Measurements from ENCODE around the gene SNX25. TPM values are rescaled to one million over a fixed set of nuclear protein-coding genes. Genes with fewer than 3 reads are reported as not detected.

Gene SNX25
- total RNA-seq, 4 donors from 2014 or later: 5.5 to 18.9 (median 7.5) TPM

DNA sequence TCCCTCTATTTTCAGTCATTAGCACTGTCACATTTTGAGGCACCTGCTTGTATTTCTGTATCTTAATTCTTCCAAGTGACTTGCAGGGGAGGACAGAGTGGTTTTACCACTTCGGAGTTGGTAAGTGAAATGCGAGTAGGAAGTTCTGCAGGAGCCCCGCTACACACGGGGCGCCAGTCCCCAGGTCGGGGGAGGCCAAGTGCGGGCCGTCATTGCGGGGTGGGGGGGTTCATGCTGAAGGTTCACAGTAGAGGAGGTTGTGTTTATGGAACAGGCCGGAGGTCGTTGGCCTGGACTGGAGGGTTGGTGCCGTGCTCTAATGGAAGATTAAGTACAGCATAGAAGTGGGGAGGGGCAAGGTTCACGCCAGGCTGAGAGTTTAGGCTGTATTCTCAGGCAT is 142.3 kb downstream of the SNX25 start:
- Histone ChIP-seq H3K36me3 (peaks cover 0 to 74% (median 0%) of the 10 kb centered on the region in 3 donors), H3K27me3 (no peaks in the 10 kb centered on the region), H3K9me3 (no peaks in the 10 kb centered on the region), H3K4me3 (no peak overlapping the region), H3K4me1 (no peaks in the 10 kb centered on the region), H3K27ac (no peak overlapping the region)
- DNase-seq: no peak
- 90 to 96% methylated on average over 4 to 7 of the region's 13 CpGs for WGBS, 2 donors
- TF ChIP-seq POLR2A (IDR thresholded peaks at IDR 0.05): no peak
- intact Hi-C loops (cut with DNase I): no loop called here

DNA sequence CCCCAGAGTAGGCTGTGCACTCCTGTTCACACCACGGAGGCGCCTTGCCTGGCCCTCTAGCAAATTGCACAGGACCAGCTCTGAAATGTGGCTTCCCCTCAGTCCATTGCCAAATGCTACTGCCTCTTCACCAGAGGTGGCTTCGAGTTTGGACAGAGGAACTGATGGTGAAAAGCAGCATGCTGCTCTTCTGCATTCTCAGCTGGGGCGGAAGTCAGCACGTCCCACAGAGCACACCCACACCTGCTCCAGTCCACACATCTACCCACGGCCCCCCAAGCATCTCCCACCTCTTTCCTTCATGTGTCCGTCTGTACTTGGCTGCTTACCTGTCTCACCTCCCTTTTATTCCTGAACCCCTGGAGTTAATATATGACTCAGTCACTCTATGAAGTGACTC is 142.8 kb downstream of the SNX25 start:
- no peak overlapping the region for H3K4me3 ChIP-seq
- H3K36me3 ChIP-seq: peaks cover 0 to 69% (median 0%) of the 10 kb centered on the region in 3 donors
- H3K27me3 ChIP-seq: no peaks in the 10 kb centered on the region
- H3K9me3 ChIP-seq: no peaks in the 10 kb centered on the region
- no peak overlapping the region for H3K27ac ChIP-seq
- no peaks in the 10 kb centered on the region for H3K4me1 ChIP-seq
- 86 to 92% methylated on average over 6 of the region's 7 CpGs for WGBS, 2 donors
- no peak for DNase-seq
- TF ChIP-seq, protein P1, sequence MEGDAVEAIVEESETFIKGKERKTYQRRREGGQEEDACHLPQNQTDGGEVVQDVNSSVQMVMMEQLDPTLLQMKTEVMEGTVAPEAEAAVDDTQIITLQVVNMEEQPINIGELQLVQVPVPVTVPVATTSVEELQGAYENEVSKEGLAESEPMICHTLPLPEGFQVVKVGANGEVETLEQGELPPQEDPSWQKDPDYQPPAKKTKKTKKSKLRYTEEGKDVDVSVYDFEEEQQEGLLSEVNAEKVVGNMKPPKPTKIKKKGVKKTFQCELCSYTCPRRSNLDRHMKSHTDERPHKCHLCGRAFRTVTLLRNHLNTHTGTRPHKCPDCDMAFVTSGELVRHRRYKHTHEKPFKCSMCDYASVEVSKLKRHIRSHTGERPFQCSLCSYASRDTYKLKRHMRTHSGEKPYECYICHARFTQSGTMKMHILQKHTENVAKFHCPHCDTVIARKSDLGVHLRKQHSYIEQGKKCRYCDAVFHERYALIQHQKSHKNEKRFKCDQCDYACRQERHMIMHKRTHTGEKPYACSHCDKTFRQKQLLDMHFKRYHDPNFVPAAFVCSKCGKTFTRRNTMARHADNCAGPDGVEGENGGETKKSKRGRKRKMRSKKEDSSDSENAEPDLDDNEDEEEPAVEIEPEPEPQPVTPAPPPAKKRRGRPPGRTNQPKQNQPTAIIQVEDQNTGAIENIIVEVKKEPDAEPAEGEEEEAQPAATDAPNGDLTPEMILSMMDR (IDR thresholded peaks at IDR 0.05): no peak
- TF ChIP-seq POLR2A (IDR thresholded peaks at IDR 0.05): no peak
- intact Hi-C loops (cut with DNase I): no loop called here

DNA sequence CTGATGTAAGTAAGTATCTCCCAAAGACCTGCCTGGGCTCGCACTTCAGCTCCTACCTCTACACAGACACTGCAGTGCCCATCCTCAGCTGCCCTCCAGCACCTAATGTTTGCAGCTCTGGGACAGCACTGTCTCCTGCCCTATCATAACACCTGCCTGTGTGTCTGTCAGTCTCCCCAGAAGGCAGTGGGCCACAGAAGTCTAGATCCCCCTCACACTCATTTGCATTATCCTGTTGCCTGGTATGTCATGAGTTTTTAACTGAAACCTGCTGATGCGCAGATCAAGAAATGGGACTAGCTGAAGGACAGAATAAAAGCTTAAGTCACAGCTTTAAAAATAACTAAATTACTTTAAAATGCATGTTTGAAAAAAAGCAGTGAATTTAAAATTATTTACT is 143.3 kb downstream of the SNX25 start:
- intact Hi-C loops (cut with DNase I): no loop called here
- DNase-seq: no peak
- Histone ChIP-seq H3K4me1 (no peaks in the 10 kb centered on the region), H3K27me3 (no peaks in the 10 kb centered on the region), H3K27ac (no peak overlapping the region), H3K36me3 (peaks cover 0 to 64% (median 0%) of the 10 kb centered on the region in 3 donors), H3K9me3 (no peaks in the 10 kb centered on the region), H3K4me3 (no peak overlapping the region)
- WGBS, 2 donors: 90 to 100% methylated on average over 2 of the region's 2 CpGs
- no peak for TF ChIP-seq POLR2A (IDR thresholded peaks at IDR 0.05)
- TF ChIP-seq, protein P1 (IDR thresholded peaks at IDR 0.05): no peak

DNA sequence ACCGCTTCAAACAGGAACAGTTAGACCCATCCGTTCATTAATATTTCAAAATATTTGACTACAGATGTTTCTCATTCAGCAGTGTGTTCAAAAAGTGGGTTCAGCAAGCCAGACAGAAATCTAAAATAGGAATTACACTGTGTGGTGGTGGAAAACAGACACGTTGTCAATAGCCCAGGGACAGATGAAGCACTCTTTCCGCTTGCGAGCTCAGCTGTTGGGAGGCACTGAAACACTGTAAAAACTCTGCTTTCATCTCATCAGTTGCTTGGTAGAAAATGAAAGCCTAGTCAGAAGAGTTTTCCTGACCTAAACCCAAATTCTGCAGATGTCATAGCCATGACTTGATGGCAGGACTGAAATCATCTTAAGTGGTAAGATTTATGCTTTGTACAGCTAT is 147.8 kb downstream of the SNX25 start:
- Histone ChIP-seq H3K27me3 (no peaks in the 10 kb centered on the region), H3K36me3 (peaks cover 0 to 57% (median 0%) of the 10 kb centered on the region in 3 donors), H3K9me3 (no peaks in the 10 kb centered on the region), H3K4me3 (no peak overlapping the region), H3K27ac (no peak overlapping the region), H3K4me1 (no peaks in the 10 kb centered on the region)
- 85% methylated on average over 5 of the region's 5 CpGs for WGBS, 2 donors
- TF ChIP-seq POLR2A (IDR thresholded peaks at IDR 0.05): no peak
- TF ChIP-seq, protein P1 (IDR thresholded peaks at IDR 0.05): no peak
- intact Hi-C loops (cut with DNase I): no loop called here
- DNase-seq: no peak

DNA sequence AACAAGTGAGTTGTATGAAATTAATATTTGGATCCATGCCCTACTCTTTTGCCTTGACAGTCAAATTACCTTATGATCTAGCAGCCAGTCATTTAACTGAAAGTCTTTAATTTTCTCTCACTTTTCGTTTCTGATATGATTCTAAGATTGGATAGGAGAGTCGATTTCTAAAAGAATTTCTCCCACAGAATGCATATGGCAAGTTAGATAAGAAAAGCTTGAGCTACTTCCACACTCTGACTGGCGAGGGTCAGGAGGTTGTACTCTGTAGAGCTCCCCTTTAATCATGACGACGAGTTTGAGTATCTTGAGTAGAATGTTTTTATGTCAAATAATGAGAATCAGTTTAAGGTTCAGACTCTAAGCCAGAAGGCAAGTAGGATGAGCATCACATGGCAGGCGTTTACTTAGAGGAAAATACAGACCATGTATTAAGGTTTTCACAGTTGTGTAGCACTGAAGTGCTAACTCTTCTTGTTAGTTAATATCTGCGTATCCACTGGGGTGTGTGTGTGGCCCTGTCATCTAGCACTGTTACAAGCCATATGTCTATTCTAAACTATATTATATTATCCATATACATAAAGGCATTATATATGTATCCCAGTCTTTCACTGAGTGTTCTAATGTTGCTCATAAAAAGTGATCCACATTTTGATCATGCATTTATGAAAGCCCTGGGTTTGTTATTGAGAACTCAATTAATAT is 148.5 kb downstream of the SNX25 start:
- H3K4me1 ChIP-seq: no peaks in the 10 kb centered on the region
- H3K4me3 ChIP-seq: no peak overlapping the region
- H3K9me3 ChIP-seq: no peaks in the 10 kb centered on the region
- WGBS, 2 donors: 88 to 89% methylated on average over 7 of the region's 7 CpGs
- intact Hi-C loops (cut with DNase I): no loop called here
- no peak for DNase-seq
- H3K27ac ChIP-seq: no peak overlapping the region
- H3K36me3 ChIP-seq: peaks cover 0 to 55% (median 0%) of the 10 kb centered on the region in 3 donors
- TF ChIP-seq POLR2A (IDR thresholded peaks at IDR 0.05): no peak
- TF ChIP-seq, protein P1 (IDR thresholded peaks at IDR 0.05): no peak
- no peaks in the 10 kb centered on the region for H3K27me3 ChIP-seq

All from esophagus squamous epithelium (tissue), 5 donors.